Measurements from ENCODE around the gene SCP2D1. TPM values are rescaled to one million over a fixed set of nuclear protein-coding genes. Genes with fewer than 3 reads are reported as not detected.
A peak's percentile ranks its signal among the peaks of the same experiment; 100 is the strongest.

SCP2D1 gene
- total RNA-seq, 1 experiment from 2014 or later, result not detected

DNA sequence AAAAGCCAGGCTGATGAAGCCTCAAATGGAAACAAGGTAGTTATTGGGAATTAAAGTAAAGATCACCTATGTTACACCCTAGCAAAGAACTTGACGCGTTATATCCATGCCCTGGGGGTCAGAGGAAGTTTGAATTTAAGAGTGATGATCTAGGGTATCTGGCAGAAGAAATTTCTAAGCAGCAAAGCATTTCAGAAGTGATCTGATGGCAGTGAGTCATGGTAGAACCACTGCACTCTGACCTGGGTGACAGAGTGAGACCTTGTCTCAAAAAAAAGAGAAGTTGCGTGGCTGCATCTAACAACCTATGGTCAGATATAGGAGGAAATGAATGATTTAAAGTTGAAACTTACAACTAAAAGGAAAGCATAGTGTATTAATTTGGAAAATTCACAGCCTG, 45.2 kb downstream of the SCP2D1 start:
- Mint-ChIP-seq H3K27me3 (ENCODE audit: insufficient read depth, unreplicated experiment) (no peaks in the 10 kb centered on the region), H3K27ac (ENCODE audit: low read depth, unreplicated experiment) (peak overlapping the region; percentile 69), H3K4me3 (ENCODE audit: unreplicated experiment) (no peak overlapping the region), H3K36me3 (ENCODE audit: insufficient read depth, unreplicated experiment) (no peaks in the 10 kb centered on the region), H3K4me1 (ENCODE audit: insufficient read depth, unreplicated experiment) (peaks cover 27% of the 10 kb centered on the region), H3K9me3 (ENCODE audit: unreplicated experiment) (peaks cover 8% of the 10 kb centered on the region)
- DNase-seq (ENCODE audit: unreplicated experiment), result no peak
- ChIA-PET POLR2A (no interaction called here), CTCF (no interaction called here)
- TF ChIP-seq, protein P1, sequence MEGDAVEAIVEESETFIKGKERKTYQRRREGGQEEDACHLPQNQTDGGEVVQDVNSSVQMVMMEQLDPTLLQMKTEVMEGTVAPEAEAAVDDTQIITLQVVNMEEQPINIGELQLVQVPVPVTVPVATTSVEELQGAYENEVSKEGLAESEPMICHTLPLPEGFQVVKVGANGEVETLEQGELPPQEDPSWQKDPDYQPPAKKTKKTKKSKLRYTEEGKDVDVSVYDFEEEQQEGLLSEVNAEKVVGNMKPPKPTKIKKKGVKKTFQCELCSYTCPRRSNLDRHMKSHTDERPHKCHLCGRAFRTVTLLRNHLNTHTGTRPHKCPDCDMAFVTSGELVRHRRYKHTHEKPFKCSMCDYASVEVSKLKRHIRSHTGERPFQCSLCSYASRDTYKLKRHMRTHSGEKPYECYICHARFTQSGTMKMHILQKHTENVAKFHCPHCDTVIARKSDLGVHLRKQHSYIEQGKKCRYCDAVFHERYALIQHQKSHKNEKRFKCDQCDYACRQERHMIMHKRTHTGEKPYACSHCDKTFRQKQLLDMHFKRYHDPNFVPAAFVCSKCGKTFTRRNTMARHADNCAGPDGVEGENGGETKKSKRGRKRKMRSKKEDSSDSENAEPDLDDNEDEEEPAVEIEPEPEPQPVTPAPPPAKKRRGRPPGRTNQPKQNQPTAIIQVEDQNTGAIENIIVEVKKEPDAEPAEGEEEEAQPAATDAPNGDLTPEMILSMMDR (IDR thresholded peaks at IDR 0.05; ENCODE audit: unreplicated experiment), result no peak
- intact Hi-C loops (cut with micrococcal nuclease), result no loop called here
- BruUV-seq (replicated peaks), result no TSS peak

Other genes with a start within 250 kb of the SCP2D1 start
- 106 and 127 TPM in 2 replicates for gene SMIM26, start 246.4 kb upstream of the SCP2D1 start, total RNA-seq (2022)
- 101 and 113 TPM in 2 replicates for gene DTD1, start 225.7 kb upstream of the SCP2D1 start, total RNA-seq (2022)

Data from MCF 10A (cell line).